ENCODE measurements around the gene ELFN1.

Gene ELFN1

GRCh38 chr7:1675673-1676549 lies 5.8 kb downstream of the ELFN1 start:
- no peak for DNase-seq (ENCODE audit: low read depth)

GRCh38 chr7:1676550-1677078 lies 6.5 kb downstream of the ELFN1 start:
- DNase-seq (ENCODE audit: low read depth): no peak

DNA sequence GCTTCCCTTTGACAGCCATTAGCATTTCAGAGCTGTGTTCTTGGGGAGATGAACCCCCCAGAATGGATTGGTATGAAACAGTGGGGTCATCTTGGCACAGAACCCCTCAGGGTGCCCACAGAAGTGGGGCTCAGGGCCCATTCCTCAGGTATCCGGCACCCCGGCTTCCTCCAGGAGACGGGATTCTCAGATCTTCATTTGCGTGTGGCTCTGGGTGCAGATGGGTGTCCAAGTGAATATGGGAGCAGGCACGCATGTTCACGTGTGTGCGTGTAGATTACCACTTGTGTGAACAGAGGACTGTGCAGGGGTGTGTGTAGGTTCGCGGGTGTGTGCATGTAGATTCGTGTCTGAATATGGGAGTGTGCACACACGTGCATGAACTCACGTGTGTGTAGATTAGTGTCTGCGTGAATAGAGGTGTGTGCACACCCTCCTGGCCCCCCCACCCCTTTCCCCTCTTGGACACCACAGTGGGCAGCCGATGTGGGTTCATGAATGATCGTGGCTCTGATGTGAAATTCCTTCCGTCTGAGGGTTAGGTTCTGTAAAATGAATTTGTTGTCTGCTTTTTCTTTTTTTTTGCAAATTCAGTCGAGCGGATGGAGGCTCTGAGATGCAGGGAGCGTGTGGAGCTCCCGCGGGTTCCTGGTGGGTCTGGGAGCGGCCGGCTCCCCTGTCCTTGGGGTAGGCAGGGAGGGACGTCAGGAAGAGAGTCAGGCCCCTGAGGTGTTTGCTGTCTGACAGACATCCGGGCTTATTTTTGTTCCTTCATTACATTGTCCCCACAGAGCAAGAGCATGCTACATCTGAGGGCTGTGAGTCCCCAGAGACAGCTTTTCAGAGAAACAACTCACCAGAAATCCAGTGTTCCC lies 7.4 kb downstream of the ELFN1 start:
- DNase-seq (ENCODE audit: low read depth): no peak

- no peak for DNase-seq (ENCODE audit: low read depth)
Observed at GRCh38 chr7:1678081-1678543, 8.0 kb downstream of the ELFN1 start.

DNA sequence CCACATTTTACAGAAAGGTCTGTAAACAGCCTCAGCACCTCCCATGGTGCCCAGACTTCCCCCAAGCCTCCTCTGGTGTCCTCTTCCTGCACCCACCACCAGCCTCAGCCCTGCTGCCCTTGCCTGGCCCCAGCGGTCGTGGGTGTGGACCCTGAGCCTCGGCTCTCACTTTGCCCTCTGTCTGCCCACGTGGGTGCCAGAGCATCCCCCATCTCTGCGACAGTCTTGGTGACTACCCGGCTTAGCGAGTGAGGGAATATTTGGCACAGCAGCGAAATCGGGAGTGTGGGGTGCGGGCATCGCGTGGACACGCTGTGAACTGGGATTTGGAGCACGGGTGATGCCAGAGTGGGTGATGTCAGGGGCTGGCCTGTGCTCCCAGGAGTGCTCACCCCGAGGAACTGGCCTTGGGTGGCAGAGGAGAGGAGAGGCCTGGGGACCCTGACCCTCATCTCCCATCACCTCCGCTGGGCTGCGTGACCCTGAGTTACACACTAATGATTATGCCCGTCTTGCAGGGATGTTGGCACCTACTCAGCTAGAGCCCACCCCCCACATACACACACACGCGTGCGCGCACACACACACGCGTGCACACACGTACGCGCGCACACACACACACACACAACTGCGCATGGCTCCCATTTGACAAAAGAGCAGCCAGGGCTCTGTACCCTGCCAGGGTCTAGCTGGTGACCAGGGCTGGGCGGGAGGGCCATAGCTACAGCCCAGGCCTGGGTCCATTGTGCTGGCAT lies 8.7 kb downstream of the ELFN1 start:
- DNase-seq (ENCODE audit: low read depth): no peak

GRCh38 chr7:1679326-1679965 lies 9.4 kb downstream of the ELFN1 start:
- no peak for DNase-seq (ENCODE audit: low read depth)

DNA sequence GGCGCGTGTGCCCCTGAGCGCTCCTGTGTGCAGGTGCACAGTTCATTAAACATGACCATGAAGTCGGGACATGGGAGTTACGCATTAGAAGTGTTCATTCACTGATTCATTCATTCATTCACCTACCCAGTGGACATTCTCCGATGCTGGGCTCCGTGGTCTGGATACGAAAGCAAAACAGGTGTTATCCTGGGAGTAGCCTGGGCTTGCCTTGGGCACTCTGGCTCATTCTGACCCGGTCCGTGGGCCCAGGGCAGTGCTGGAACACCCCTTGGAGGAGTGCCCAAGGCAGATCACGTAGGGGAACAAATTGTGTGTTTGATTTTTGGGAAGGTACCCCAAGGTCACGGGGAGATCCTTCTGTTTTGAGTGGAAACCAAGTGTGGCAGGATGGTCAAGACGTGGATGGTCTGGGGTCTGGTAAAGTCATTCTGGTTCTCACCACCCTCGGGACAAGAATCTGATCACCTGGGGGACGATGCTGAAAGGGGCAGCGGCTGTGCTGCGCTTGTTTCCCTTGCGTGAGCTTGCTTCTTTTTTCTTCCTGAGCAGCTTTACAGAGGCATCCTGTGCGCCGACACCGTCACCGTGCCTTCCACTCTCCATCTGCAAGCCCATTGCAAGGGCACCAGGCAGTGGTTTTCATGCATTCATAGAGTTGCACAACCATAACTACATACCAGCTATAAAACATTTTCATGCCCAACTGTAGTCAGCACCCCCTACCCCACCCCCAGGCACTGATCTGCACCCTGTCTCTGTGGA lies 10.1 kb downstream of the ELFN1 start:
- no peak for DNase-seq (ENCODE audit: low read depth)

DNA sequence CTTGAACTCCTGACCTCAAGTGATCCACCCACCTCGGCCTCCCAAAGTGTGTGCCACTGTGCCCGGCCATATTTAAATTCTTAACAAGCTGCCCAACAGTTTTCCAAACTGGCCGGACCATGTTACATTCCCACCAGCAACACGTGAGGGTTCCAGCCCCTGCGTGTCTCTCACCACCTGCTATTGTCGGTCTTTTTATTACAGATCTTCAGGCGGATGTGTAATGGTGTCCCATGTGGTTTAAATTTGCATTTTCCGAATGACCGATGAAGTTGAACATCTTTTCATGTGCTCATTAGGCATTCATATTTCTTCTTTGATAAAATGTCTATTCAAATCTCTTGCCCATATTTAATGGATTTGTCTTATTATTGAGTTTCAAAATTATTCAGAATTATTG lies 11.5 kb downstream of the ELFN1 start:
- DNase-seq (ENCODE audit: low read depth): no peak

DNA sequence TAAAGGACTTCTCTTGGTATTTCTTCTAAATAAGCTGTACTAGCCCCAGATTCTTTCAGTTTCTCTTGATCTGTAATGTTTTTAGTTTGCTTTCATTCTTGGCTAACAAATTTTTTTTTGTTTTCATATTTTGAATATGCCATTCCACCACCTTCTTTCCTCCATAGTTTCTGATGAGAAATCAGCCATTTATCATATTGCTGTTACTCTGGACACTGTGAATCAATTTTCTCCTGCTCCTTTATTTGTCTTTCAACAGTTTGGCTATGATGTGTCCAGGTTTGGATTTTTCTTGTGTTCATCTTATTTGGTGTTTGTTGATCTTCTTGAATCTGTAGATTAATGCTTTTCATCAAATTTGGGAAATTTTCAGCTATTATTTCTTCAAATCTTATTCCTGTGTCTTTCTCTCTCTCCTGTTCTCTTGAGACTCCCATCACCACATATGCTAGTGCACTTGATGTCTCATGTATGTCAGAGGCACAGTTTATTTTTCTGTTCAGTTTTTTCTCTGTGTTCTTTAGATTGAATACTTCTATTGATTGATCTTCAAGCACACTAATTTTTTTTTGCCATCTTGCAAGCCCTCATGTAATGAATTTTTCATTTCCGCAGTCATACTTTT lies 15.0 kb downstream of the ELFN1 start:
- no peak for DNase-seq (ENCODE audit: low read depth)

- DNase-seq (ENCODE audit: low read depth): no peak
Observed at GRCh38 chr7:1688542-1688941, 18.5 kb downstream of the ELFN1 start.

DNA sequence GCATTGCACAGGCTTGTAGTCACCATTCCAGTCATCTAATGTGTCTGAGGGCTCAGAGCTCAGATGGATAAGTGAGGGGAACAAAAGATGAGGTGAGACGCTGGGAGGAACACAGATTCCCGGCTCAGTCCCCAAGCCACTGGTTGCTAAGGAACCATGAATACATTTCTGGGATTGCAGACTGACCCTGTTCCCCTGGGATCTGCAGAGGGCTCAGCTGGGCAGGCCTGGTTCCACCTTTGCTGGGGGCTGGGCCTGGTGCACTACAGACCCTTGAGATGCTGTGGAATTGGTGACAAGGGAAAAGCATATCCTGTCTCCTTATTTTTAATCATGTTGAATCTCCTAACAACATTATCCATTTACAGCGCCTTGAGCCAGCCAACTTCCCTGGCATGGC lies 19.2 kb downstream of the ELFN1 start:
- no peak for DNase-seq (ENCODE audit: low read depth)

- no peak for DNase-seq (ENCODE audit: low read depth)
Observed at GRCh38 chr7:1690359-1690958, 20.4 kb downstream of the ELFN1 start.

GRCh38 chr7:1691096-1691495 lies 21.0 kb downstream of the ELFN1 start:
- DNase-seq (ENCODE audit: low read depth): no peak

DNA sequence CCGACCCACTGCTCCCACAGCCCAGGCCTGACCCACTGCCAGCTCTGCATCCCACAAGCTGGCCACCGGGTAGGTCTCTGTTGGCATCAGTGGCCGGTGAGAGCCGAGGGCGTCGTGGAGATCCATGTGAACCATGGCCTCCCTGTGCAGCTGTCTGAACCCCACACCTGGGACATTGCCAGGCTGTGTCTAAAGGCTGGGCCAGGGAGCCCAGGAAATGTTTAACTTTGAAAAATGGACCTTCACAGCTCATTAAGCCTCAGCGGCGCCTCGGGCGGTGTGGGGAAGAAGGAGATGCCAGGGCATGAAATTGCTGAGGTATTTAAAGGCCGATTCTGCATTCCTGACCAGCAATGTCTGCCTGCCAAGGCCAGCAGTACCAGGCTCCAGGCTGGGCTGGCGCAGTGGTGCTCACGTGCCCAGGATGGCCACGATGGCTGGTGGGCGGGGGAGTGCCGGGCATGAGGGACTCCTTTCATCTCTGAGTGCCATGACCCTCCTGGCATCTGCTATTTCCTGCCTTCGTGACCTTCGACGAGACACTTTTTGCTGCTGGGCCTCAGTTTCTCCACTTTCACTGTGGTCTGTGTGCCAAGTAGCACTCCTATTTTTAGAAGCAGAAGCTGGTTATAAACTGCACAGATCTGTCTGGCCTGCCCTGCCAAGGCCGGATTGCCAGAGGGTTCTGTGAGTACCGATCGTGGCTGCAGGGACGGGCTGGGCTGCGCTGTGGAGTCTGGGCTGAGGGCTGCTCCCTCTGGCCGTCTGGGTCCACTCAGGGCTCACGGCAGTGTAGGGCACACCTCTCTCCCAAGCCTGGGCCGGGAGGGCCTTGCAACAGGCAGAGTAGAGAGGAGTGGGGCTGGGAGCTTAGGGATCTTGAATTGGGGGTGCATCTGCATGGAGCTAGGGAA lies 21.8 kb downstream of the ELFN1 start:
- no peak for DNase-seq (ENCODE audit: low read depth)

DNA sequence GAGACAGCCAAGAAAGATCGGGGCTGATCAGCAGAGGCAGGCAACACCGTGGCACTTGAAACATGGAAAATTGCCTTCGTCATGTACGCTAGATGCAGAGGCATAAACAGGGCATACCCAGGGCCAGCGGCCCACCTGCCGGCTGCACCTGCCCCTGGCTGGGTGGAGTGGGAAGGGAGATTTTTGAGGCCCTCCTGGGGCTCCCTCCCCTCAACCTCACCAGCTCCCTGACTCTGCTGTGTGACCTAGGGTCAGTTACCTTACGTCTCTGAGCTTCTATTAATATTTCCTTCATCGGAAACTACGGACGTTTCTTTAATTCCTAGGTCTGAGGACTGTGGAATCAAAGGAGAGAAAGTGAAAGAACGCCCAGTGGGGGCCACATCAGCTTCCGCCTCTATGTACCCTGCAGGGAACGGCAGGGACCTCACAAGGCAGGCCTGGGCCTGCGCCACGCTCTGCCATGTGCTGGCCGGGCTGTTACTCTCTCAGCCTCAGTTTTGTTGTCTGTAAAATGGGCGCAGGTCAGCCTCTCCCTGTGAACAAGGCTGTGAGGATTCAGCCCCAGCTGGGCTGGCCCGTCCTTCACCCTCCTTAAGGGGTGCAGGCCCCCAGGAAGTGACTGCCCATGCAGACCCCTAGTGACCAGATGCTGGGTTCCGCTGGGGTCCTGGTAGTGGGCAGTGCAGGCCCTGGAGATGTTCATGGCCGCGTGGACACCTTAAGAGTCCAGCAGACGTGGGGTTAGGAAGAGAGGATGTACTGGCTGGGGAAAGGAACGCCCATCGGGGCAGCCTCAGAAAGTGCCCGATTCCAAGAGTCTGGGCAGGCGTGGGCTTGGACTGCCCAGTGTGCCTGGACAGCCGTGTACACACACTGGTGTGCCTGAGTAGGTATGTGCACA lies 22.7 kb downstream of the ELFN1 start:
- DNase-seq (ENCODE audit: low read depth): no peak

GRCh38 chr7:1693419-1693990 lies 23.4 kb downstream of the ELFN1 start:
- DNase-seq (ENCODE audit: low read depth): no peak

DNA sequence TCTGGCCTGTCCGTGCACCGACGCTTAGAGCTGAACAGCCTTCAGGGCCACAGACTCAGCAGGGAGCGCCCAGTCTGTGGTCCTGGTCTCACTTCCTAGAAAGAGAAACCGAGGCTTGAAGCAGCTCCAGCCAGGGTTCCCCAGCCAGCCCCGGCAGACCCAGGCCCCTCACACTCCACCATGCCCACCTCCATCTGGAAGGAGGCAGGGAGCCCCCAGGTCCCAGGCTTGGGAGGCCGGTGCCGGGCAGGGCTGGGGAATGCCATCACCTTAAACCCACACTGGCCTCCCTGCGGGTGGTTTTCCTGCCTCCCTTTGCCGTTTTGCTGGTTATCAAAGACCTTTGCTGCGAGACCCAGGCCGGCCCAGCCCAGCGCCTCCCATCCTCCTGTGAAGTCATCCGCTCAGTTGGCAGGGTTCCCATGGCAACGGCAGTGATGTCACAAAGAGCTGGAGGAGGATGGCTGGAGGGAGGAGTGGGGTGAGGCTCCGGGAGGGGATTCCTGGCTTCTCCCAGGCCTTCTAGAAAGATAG lies 24.0 kb downstream of the ELFN1 start:
- DNase-seq (ENCODE audit: low read depth): no peak

Data from T-helper 22 cell (primary cell).